Stimulated activated CD8-positive, alpha-beta memory T cell treated with anti-CD3 and anti-CD28 coated beads, Interleukin-7, amount 100 ng/mL, for 24 hours (primary cell): ENCODE data around the gene CLEC2D.
"Not testable (repeated sequence)": the region's sequence is repeated elsewhere in the genome, so short reads cannot be mapped to it uniquely, and the experiment has no call there.

Experiments
- DNase-seq: peaks from one replicate; pipeline ENCODE4 v3.0.0-alpha.2; 2020; ENCODE audit warnings: low read depth

The CLEC2D gene

GRCh38 chr12:9730591-9730990, 61.1 kb downstream of the CLEC2D start:
- DNase-seq: no peak

- DNase-seq: no peak
Measured at GRCh38 chr12:9731393-9731792, 61.9 kb downstream of the CLEC2D start.

- no peak for DNase-seq
Measured at GRCh38 chr12:9731797-9732196, 62.3 kb downstream of the CLEC2D start.

GRCh38 chr12:9732921-9733461, 63.5 kb downstream of the CLEC2D start, which contains the start of gene CLECL1:
Gene CLECL1, minus strand, starts transcription at chr12:9733097.
- DNase-seq: no peak

GRCh38 chr12:9735601-9736000, 66.1 kb downstream of the CLEC2D start:
- DNase-seq: no peak

- DNase-seq: no peak
Measured at GRCh38 chr12:9736936-9737705, 67.6 kb downstream of the CLEC2D start.

- DNase-seq: not testable (repeated sequence)
Measured at GRCh38 chr12:9738905-9739304, 69.4 kb downstream of the CLEC2D start.

GRCh38 chr12:9739404-9740105, 70.0 kb downstream of the CLEC2D start:
- DNase-seq: not testable (repeated sequence)

GRCh38 chr12:9740106-9740750, 70.7 kb downstream of the CLEC2D start:
- DNase-seq: no peak

- no peak for DNase-seq
Measured at GRCh38 chr12:9741726-9742125, 72.2 kb downstream of the CLEC2D start.

GRCh38 chr12:9742661-9743060, 73.1 kb downstream of the CLEC2D start:
- DNase-seq: no peak

GRCh38 chr12:9745199-9745598, 75.7 kb downstream of the CLEC2D start:
- no peak for DNase-seq
